Measurements from ENCODE around the gene SKA2.

SKA2 gene

GRCh38 chr17:59062509-59062908 is 92.5 kb downstream of the SKA2 start:
- TF ChIP-seq CTCF (IDR thresholded peaks at IDR 0.05; ENCODE audit: low read length) (no peak), EZH2phosphoT487 (IDR thresholded peaks at IDR 0.05; ENCODE audit: low read length) (no peak), EZH2 (optimal IDR thresholded peaks at IDR 0.05; ENCODE audit: low read depth, low read length) (no peak)
- Histone ChIP-seq H3K9me3 (replicated peaks; ENCODE audit: insufficient read depth, low read length) (no peaks in the 10 kb centered on the region), H3K4me1 (ENCODE audit: low read length) (no peaks in the 10 kb centered on the region), H3F3A (ENCODE audit: insufficient read depth, low read length) (no peaks in the 10 kb centered on the region), H3K27ac (ENCODE audit: low read length) (no peak overlapping the region), H4K20me1 (ENCODE audit: insufficient read depth, low read length) (no peaks in the 10 kb centered on the region), H3K27me3 (replicated peaks; ENCODE audit: insufficient read depth, low read length) (no peaks in the 10 kb centered on the region), H3K4me2 (ENCODE audit: low read depth, low read length) (no peak overlapping the region), H3K36me3 (replicated peaks; ENCODE audit: insufficient read depth, low read length) (no peaks in the 10 kb centered on the region; the same call in 1 of the 2 replicates), H3K9me2 (replicated peaks; ENCODE audit: insufficient read depth, low read length) (no peaks in the 10 kb centered on the region), H3K79me2 (ENCODE audit: low read length) (no peaks in the 10 kb centered on the region), H2AFZ (ENCODE audit: low read length) (no peak overlapping the region), H3K4me3 (ENCODE audit: low read length) (no peak overlapping the region), H3K9ac (ENCODE audit: low read length) (no peak overlapping the region)
- no peak for DNase-seq

Measured in MM.1S (cell line).